Prostate gland (tissue), 2 donors: ENCODE measurements around the gene DIPK1C.

Experiments
- CTCF ChIP-seq, 4 experiments: fragments of 200-600 bp in 2 of 4; fragments of 450-650 bp in 2 of 4; sonication (generic) in 2 of 4; IDR thresholded peaks; 1 replicate in 3 of 4; 2 replicates in 1 of 4; pipeline ENCODE4 v1.5.1; 2016 to 2019; ENCODE audit warnings: antibody characterized with exemption in 4 of 4, mild to moderate bottlenecking in 2 of 4, moderate library complexity in 2 of 4
- POLR2A ChIP-seq: fragments of 450-650 bp; IDR thresholded peaks from one replicate; pipeline ENCODE4 v1.6.1; 2016; ENCODE audit warnings: antibody characterized with exemption, mild to moderate bottlenecking

GRCh38 chr18:74422541-74422940 is 34.6 kb downstream of the DIPK1C start:
- TF ChIP-seq CTCF (IDR thresholded peaks at IDR 0.05) (no peak), POLR2A (no peak)
